GM18873 (cell line): ENCODE results near the gene ARHGAP26.

Experiments
- ATAC-seq: cut with Tn5 transposase; IDR thresholded peaks from one replicate; pipeline ENCODE4 v1.9.1; 2021; ENCODE audit warnings: mild to moderate bottlenecking, moderate library complexity, moderate number of reproducible peaks; ENCODE audit not compliant: unreplicated experiment, low FRiP score

Gene ARHGAP26

DNA sequence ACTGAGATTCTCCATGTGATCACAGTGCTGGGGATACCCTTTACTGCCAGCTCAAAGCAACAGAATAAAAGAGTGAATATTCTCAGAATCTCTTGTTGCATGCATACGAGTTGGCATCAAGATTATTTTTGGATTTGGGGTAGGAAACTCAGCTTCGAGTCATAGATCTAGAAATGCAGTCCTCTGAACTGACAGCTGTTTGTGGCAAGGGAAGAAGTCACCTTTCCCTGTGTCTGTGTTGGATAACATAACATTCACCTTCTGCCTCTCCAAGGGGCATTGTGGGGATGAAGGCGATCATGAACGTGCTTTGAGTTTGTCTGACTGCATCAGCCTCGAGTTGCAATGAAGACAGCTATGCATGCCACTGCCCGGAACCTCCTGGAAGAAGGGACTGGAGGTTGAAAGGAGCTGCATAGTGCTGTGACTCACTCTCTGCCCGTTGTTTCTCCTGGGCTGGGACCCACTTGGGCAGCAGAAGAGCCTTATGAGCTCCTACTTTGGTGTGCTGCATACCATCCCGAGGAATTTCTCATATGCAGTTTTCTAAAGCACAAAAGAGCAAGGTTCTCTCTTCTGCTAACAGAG lies 231.7 kb downstream of the ARHGAP26 start:
- no peak for ATAC-seq

- peak; percentile 76 for ATAC-seq
Measured at GRCh38 chr5:143002459-143003327, 232.5 kb downstream of the ARHGAP26 start.

GRCh38 chr5:143003328-143003636 lies 233.1 kb downstream of the ARHGAP26 start:
- ATAC-seq = no peak

GRCh38 chr5:143004361-143005145 lies 234.4 kb downstream of the ARHGAP26 start:
- ATAC-seq = peak; percentile 32

- ATAC-seq = no peak
Measured at GRCh38 chr5:143006501-143006900, 236.3 kb downstream of the ARHGAP26 start.

DNA sequence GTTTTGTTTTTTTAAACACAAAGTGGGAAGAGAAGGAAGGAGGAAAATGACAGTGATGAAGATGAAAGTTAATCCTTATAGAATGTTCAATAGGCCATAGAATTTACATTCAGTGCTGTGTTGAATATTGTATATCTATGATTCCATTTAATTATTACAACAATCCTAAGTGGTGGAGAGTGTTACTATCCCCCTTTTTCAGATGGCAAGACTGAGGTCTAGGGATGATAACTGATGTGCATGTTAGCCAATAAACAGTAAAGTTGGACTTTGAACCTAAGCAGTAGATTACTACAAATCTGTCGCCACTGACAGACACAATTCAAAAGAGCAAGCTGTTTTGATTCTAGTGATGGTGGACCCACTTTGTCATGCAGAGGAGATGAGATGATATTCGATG lies 237.9 kb downstream of the ARHGAP26 start:
- no peak for ATAC-seq

DNA sequence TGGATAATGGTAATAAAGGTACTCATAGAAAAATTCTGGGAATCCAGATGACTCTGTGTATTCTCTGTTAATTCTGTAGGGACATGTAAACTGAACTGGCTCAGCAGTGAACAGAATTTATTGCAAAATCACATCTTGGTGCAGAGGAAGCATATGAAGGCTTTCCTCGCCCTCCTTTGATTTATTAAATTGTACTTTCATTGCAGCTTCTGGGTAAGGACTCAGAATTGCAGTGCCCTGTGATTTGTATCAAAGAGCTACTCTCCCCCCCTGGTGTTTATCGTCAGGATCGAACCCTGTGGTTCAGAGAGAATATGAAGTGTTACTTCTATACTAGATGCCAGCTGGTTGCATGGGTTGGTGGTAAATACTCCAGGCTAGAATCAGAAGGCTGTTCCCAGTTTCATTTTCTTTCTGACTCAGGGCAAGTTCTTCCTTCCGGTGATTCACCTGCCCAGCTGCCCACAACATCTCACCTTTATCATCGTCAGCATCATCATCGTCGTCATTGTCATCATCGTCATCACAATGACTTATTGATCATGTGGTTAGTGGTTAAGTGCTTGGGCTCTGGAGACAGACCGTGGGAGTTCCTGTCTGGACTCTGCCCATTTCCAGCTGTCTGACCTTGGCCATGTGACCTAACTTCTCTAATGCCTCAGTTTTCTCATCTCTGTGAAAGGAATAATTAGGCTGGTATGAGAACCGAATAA lies 238.8 kb downstream of the ARHGAP26 start:
- peak; percentile 82 for ATAC-seq

- ATAC-seq = no peak
Measured at GRCh38 chr5:143010351-143010750, 240.2 kb downstream of the ARHGAP26 start.

DNA sequence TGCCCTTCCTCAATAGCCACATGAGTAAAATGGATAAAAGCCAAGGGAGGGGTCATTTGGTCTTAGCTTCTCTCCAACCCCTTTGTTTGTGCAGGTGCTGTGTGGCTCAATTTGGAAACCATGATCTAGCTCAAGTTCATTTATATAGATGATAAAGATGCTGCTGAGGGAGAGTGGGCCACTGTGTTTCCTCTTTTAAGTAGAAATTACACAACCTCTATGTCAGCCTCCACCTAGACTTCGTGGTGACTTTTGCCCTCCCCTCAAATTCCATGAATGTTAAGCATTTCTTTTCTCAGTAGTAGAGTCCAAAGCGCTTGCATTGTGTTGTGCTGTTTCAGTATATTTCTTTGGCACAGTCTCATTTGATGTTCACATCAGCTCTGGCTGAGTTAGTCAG lies 241.4 kb downstream of the ARHGAP26 start:
- no peak for ATAC-seq

- no peak for ATAC-seq
Measured at GRCh38 chr5:143013176-143013891, 243.2 kb downstream of the ARHGAP26 start.

- ATAC-seq = no peak
Measured at GRCh38 chr5:143014017-143014651, 244.0 kb downstream of the ARHGAP26 start.

DNA sequence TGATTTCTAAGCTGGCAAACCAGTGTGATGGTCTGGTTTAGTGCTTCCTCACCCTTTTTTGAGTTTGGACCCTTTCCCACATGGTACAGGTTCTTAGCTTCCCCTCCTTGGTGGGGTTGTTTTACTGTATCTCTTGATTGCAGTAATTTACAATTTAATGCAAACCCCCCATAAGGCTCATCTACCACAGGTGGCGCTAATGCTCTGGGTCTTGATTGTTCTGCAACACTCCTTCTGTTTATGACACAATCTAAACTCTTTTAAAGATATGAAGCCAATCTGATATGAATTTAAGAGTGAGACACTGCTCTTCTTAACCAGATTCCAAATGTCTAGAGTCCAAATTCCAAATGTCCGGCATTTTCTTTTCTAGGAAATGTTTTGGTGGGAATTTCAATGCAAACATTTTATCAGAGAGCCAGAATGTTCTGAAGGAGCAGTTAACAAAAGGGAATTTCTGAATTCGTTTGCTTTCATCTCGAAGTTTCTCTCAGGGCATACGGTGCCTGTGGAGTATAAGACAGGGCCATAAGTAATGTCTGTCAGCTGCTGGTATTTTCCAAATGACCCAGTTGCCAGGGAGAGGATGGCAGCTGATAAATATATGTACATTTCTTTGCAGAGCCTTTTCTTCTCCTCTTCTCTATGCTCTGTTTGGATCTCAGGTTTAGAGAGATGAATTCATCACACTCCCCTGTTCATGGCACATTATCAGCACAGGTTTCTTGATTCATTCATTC lies 246.8 kb downstream of the ARHGAP26 start:
- no peak for ATAC-seq

DNA sequence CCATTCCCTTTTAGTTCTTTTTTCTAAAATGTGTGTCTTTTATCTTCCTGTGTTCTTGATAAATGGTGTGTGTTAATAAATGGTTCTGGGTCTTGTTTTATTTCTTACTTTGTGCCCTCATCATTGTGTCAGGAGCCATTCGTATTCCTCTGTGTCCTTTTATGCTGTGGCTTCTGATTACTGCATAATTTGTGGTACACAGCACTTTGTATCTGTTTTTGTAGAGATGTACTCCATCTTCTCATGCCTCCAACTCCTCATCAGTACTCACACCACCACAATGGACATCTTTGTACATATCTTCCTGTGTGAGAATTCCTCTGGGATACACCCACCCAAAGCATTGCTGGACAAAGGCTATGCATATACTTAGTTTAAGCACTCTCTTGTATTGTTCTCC lies 247.4 kb downstream of the ARHGAP26 start:
- ATAC-seq = no peak

DNA sequence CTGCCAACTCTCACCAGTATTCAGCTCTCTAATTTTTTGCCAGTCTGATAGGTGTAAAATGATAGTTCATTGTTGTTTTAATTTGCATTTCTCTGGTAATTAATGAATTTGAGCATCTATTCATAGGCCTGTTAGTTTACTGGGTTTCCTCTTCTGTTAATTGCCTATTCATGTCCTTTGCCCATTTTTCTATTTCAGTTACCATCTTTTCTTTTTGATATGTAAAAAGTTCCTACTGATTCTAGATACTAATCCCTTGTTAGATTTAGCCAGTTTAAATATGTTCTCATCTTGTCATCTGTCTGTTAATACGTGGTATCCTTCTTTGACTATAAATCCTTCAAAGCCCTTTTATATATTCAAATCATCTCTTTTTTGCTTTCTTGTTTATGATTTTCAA lies 247.8 kb downstream of the ARHGAP26 start:
- ATAC-seq = no peak

DNA sequence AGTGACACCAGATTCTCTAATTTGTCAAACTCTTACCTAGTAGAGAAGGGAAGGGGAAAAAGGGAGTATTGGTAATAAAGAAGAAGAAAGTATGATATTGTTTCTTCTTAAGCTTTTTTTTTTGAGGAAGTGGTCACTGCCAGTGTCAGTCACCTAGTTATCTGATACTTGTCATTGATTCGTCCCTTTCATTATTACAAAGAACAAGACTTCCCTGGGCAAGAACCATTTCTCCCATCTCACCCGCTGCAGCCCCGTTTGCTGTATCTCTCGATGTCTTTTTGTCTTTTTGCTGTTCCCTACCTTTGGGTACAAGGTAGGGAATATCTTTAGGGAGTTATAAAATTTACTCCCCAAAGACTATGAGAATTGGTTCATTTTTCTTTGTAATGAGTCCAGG lies 249.0 kb downstream of the ARHGAP26 start:
- no peak for ATAC-seq

GRCh38 chr5:143019614-143020515 lies 249.7 kb downstream of the ARHGAP26 start:
- peak; percentile 93 for ATAC-seq

DNA sequence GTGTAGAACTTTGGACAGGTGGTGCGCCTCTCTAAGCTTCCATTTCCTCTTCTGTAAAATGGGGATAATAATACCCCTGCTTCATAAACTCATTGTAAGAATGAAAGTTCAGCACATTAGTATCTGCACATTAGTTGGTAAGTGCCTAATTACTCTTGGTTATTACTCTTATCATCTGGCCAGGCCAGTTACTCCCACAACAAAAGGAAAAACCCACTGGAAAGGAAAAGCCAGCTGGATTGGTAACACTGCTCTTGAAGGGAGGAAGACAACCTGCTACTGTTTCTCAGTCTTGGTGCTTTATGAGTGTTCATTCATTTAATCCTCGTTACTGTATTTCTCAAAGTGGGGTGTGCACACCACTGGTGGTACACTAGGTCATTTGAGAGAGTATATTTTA lies 251.4 kb downstream of the ARHGAP26 start:
- ATAC-seq = no peak
